Mucosa of descending colon (tissue), 3 donors: ENCODE measurements around the gene XRCC6. TPM values are rescaled to one million over a fixed set of nuclear protein-coding genes. Genes with fewer than 3 reads are reported as not detected.
A peak's percentile ranks its signal among the peaks of the same experiment; 100 is the strongest.

Experiments
- ATAC-seq: fragments of 200-7000 bp; cut with Tn5 transposase; one replicate; pipeline ENCODE4 v1.9.1; 2020; ENCODE audit warnings: mild to moderate bottlenecking, moderate library complexity
- DNase-seq, 3 donors: peaks; one replicate each; pipeline ENCODE4 v3.0.0-alpha.2; 2020
- H3K36me3 ChIP-seq: fragments of 200-600 bp; one replicate; pipeline ENCODE4 v1.8.0; 2021; ENCODE audit warnings: low read depth, mild to moderate bottlenecking
- H3K4me1 ChIP-seq: fragments of 200-600 bp; one replicate; pipeline ENCODE4 v1.8.0; 2021; ENCODE audit warnings: low read depth, mild to moderate bottlenecking
- H3K4me3 ChIP-seq: fragments of 200-600 bp; one replicate; pipeline ENCODE4 v1.8.0; 2021; ENCODE audit warnings: mild to moderate bottlenecking
- H3K9me3 ChIP-seq: fragments of 200-600 bp; one replicate; pipeline ENCODE4 v1.8.0; 2021; ENCODE audit warnings: mild to moderate bottlenecking
- CTCF ChIP-seq: fragments of 200-600 bp; IDR thresholded peaks from one replicate; pipeline ENCODE4 v1.8.0; 2022; ENCODE audit warnings: antibody characterized with exemption, mild to moderate bottlenecking
- intact Hi-C, 2 donors: fragments of 100-400 bp; cut with DNase I in 1 of 2; cut with micrococcal nuclease in 1 of 2; formaldehyde crosslinking; loops; one replicate each; pipeline versions ENCODE4 v1.11.0 to v1.11.1; 2022; cut with DNase I, micrococcal nuclease
- total RNA-seq, 3 donors: library from RNA; stranded (reverse); fragmentation: NEBNext Ultra II Directional in 2 of 3; extraction: Animal tissue kit (Norgen Biotek cat#: 25700) in 2 of 3; gene quantifications; one replicate each; pipeline versions ENCODE4 v1.2.1 to v1.2.4, GENCODE V29; 2021 to 2023
- donor health status: DM: no; HTN: no; CAD: no; lungs with moderate emphysema.
- donor health status: DM: no; HTN: no; CAD: no.
- donor health status: DM: no; HTN: yes; CAD: no.

Gene XRCC6
- total RNA-seq, 3 donors from 2014 or later = 169 to 193 (median 177) TPM

- no peak for TF ChIP-seq CTCF
- Histone ChIP-seq H3K4me1 (peaks cover 15% of the 10 kb centered on the region), H3K9me3 (no peaks in the 10 kb centered on the region), H3K4me3 (no peak overlapping the region), H3K36me3 (no peaks in the 10 kb centered on the region)
- intact Hi-C loops = loop anchor here (10.0 kb wide), 2 partner anchors 108 to 248 kb away; partner anchors contain the start of genes CCDC134 (in 1 of the 2) and CENPM (in 1 of the 2)
- no peak for DNase-seq
- ATAC-seq = peak; percentile 50
Measured at GRCh38 chr22:41696703-41697102, 75.6 kb downstream of the XRCC6 start.

- peak; percentile 96 for ATAC-seq
- intact Hi-C loops = loop anchor here (10.0 kb wide), 2 partner anchors 108 to 248 kb away; partner anchors contain the start of genes CCDC134 (in 1 of the 2) and CENPM (in 1 of the 2)
- Histone ChIP-seq H3K4me1 (peaks cover 15% of the 10 kb centered on the region), H3K9me3 (no peaks in the 10 kb centered on the region), H3K36me3 (no peaks in the 10 kb centered on the region), H3K4me3 (no peak overlapping the region)
- TF ChIP-seq CTCF = peak; percentile 99
- peak; percentile 91 to 100 (median 96) for DNase-seq
Measured at GRCh38 chr22:41697126-41697775, 76.2 kb downstream of the XRCC6 start.

GRCh38 chr22:41699264-41700107 is 78.4 kb downstream of the XRCC6 start, which contains the start of gene MEI1:
Gene MEI1 (plus strand): TSS chr22:41699503. CDS start chr22:41699539, 36 bp downstream.
- peak; percentile 41 for ATAC-seq

GRCh38 chr22:41700108-41700364 is 78.9 kb downstream of the XRCC6 start:
- H3K4me3 ChIP-seq = no peak overlapping the region

More at GRCh38 chr22:41699264-41700107, 78.4 kb downstream of the XRCC6 start, which contains the start of gene MEI1:
- Histone ChIP-seq H3K9me3 (no peaks in the 10 kb centered on the region), H3K4me3 (no peak within 1 kb of the TSS), H3K36me3 (no peaks in the 10 kb centered on the region), H3K4me1 (peaks cover 15% of the 10 kb centered on the region)
- intact Hi-C loops = loop anchor here (10.0 kb wide), 2 partner anchors 105 to 245 kb away; partner anchors contain the start of genes CCDC134 (in 1 of the 2) and CENPM (in 1 of the 2)
- peak; percentile 84 to 89 (median 85) for DNase-seq
- no peak for TF ChIP-seq CTCF

GRCh38 chr22:41702763-41703162 is 81.7 kb downstream of the XRCC6 start:
- ATAC-seq (no peak), DNase-seq (no peak)
- H3K9me3 ChIP-seq = no peaks in the 10 kb centered on the region
- peaks cover 4% of the 10 kb centered on the region for H3K4me1 ChIP-seq
- intact Hi-C loops = no loop called here
- no peak overlapping the region for H3K4me3 ChIP-seq
- H3K36me3 ChIP-seq = no peaks in the 10 kb centered on the region
- no peak for TF ChIP-seq CTCF

More at GRCh38 chr22:41700108-41700364, 78.9 kb downstream of the XRCC6 start:
- ATAC-seq (no peak), DNase-seq (no peak)
- no peaks in the 10 kb centered on the region for H3K9me3 ChIP-seq
- TF ChIP-seq CTCF = no peak
- no peaks in the 10 kb centered on the region for H3K36me3 ChIP-seq
- H3K4me1 ChIP-seq = peaks cover 15% of the 10 kb centered on the region
- intact Hi-C loops = no loop called here
